GM12891 (cell line): ENCODE results near the gene MATK.

Source experiments
- PAX5 ChIP-seq: IDR thresholded peaks from 2 replicates; pipeline ENCODE4 v1.6.1; 2011; ENCODE audit warnings: low read length, moderate library complexity, mild to moderate bottlenecking; ENCODE audit not compliant: insufficient read depth, severe bottlenecking
- POLR2A ChIP-seq: IDR thresholded peaks from 2 replicates; pipeline ENCODE4 v1.6.1; 2011; ENCODE audit warnings: low read depth, low read length, control low read depth
- POLR2AphosphoS5 ChIP-seq: IDR thresholded peaks from 2 replicates; pipeline ENCODE4 v1.6.1; 2011; ENCODE audit warnings: low read depth, low read length, control low read depth
- POU2F2 ChIP-seq: IDR thresholded peaks from 2 replicates; pipeline ENCODE4 v1.6.1; 2011; ENCODE audit warnings: low read depth, mild to moderate bottlenecking, control low read depth, low read length, moderate library complexity
- SPI1 ChIP-seq: IDR thresholded peaks from 2 replicates; pipeline ENCODE4 v1.6.1; 2011; ENCODE audit warnings: low read depth, low read length, control low read depth
- TAF1 ChIP-seq: IDR thresholded peaks from 2 replicates; pipeline ENCODE4 v1.6.1; 2011; ENCODE audit warnings: low read depth, low read length, control low read depth

DNA sequence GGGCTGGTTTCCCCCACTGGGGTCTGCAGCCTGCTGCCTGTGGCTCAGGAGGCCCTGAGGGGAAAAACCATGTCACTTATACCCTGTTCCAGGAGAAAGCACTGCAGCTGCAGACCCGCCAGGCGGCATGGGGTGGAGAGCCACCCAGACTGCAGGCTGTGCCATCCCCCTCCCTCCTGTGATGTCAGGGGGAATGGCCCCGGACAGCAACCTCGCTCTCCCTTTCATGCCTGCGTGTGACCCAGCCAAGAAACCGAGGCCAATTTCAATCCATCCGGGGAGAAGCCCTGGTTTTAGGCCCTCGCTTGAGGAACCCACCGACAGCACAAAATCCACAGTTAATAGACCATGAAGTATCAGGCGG, 37.2 kb upstream of the MATK start:
- TF ChIP-seq TAF1 (no peak), POLR2A (no peak), POLR2AphosphoS5 (no peak), SPI1 (no peak), PAX5 (no peak), POU2F2 (no peak)
